Measurements from ENCODE around the gene PTDSS2. TPM values are rescaled to one million over a fixed set of nuclear protein-coding genes. Genes with fewer than 3 reads are reported as not detected.
A peak's percentile ranks its signal among the peaks of the same experiment; 100 is the strongest.
"Not testable (repeated sequence)": the region's sequence is repeated elsewhere in the genome, so short reads cannot be mapped to it uniquely, and the experiment has no call there.

PTDSS2 gene
- total RNA-seq, 2 donors from 2014 or later: 21.8 to 24.5 TPM

- DNase-seq: peak in 1 of 3 donors; percentile 4
- H3K4me1 Mint-ChIP-seq: peaks cover 14% of the 10 kb centered on the region
- no peak overlapping the region for H3K27ac Mint-ChIP-seq
- no peaks in the 10 kb centered on the region for H3K27me3 Mint-ChIP-seq
- no peaks in the 10 kb centered on the region for H3K36me3 Mint-ChIP-seq (ENCODE audit: low read depth)
- no peak overlapping the region for H3K4me3 Mint-ChIP-seq
- ATAC-seq: no peak
- no peaks in the 10 kb centered on the region for H3K9me3 ChIP-seq (ENCODE audit: control insufficient read depth, low read length, poor library complexity, severe bottlenecking)
These were observed 41.0 kb upstream of the PTDSS2 start for GRCh38 chr11:409008-409599.

- Mint-ChIP-seq H3K27ac (no peak overlapping the region), H3K4me1 (peaks cover 19% of the 10 kb centered on the region), H3K4me3 (peak overlapping the region; percentile 12), H3K36me3 (ENCODE audit: low read depth) (peaks cover 6% of the 10 kb centered on the region), H3K27me3 (no peaks in the 10 kb centered on the region)
- H3K9me3 ChIP-seq (ENCODE audit: control insufficient read depth, low read length, poor library complexity, severe bottlenecking): no peaks in the 10 kb centered on the region
- ATAC-seq (no peak), DNase-seq (no peak)
These were observed 40.2 kb upstream of the PTDSS2 start for GRCh38 chr11:409600-410483.

- H3K9me3 ChIP-seq (ENCODE audit: control insufficient read depth, low read length, poor library complexity, severe bottlenecking); H3K4me3 Mint-ChIP-seq; DNase-seq; H3K27me3 Mint-ChIP-seq; ATAC-seq; H3K27ac Mint-ChIP-seq; H3K36me3 Mint-ChIP-seq (ENCODE audit: low read depth): not testable (repeated sequence)
- peaks cover 22% of the 10 kb centered on the region for H3K4me1 Mint-ChIP-seq
These were observed 39.4 kb upstream of the PTDSS2 start for GRCh38 chr11:410711-411110.

- H3K4me1 Mint-ChIP-seq: peaks cover 25% of the 10 kb centered on the region
- ATAC-seq; H3K27me3 Mint-ChIP-seq; DNase-seq; H3K9me3 ChIP-seq (ENCODE audit: control insufficient read depth, low read length, poor library complexity, severe bottlenecking); H3K36me3 Mint-ChIP-seq (ENCODE audit: low read depth); H3K27ac Mint-ChIP-seq; H3K4me3 Mint-ChIP-seq: not testable (repeated sequence)
These were observed 38.6 kb upstream of the PTDSS2 start for GRCh38 chr11:411520-411919.

- H3K4me3 Mint-ChIP-seq: peak overlapping the region; percentile 100
- peaks cover 7% of the 10 kb centered on the region for H3K36me3 Mint-ChIP-seq (ENCODE audit: low read depth)
- ATAC-seq: no peak
- H3K4me1 Mint-ChIP-seq: peaks cover 23% of the 10 kb centered on the region
- H3K27ac Mint-ChIP-seq: no peak overlapping the region
- no peaks in the 10 kb centered on the region for H3K27me3 Mint-ChIP-seq
- DNase-seq: peak in 1 of 3 donors; percentile 10
- H3K9me3 ChIP-seq (ENCODE audit: control insufficient read depth, low read length, poor library complexity, severe bottlenecking): no peaks in the 10 kb centered on the region
These were observed 37.4 kb upstream of the PTDSS2 start for GRCh38 chr11:412641-413119.

GRCh38 chr11:413120-414081 lies 36.7 kb upstream of the PTDSS2 start:
- ATAC-seq (no peak), DNase-seq (no peak)
- Mint-ChIP-seq H3K4me3 (peak overlapping the region; percentile 100), H3K36me3 (ENCODE audit: low read depth) (peaks cover 7% of the 10 kb centered on the region), H3K27ac (peak overlapping the region; percentile 91), H3K27me3 (no peaks in the 10 kb centered on the region), H3K4me1 (peaks cover 21% of the 10 kb centered on the region)
- no peaks in the 10 kb centered on the region for H3K9me3 ChIP-seq (ENCODE audit: control insufficient read depth, low read length, poor library complexity, severe bottlenecking)

GRCh38 chr11:414318-414857 lies 35.7 kb upstream of the PTDSS2 start:
- peaks cover 7% of the 10 kb centered on the region for H3K36me3 Mint-ChIP-seq (ENCODE audit: low read depth)
- ATAC-seq: peak; percentile 43
- no peaks in the 10 kb centered on the region for H3K9me3 ChIP-seq (ENCODE audit: control insufficient read depth, low read length, poor library complexity, severe bottlenecking)
- H3K4me3 Mint-ChIP-seq: peak overlapping the region; percentile 100
- peaks cover 20% of the 10 kb centered on the region for H3K4me1 Mint-ChIP-seq
- no peaks in the 10 kb centered on the region for H3K27me3 Mint-ChIP-seq
- peak overlapping the region; percentile 91 for H3K27ac Mint-ChIP-seq
- peak in 1 of 3 donors; percentile 4 for DNase-seq

- ATAC-seq (no peak), DNase-seq (peak in 1 of 3 donors; percentile 10)
- no peaks in the 10 kb centered on the region for H3K9me3 ChIP-seq (ENCODE audit: control insufficient read depth, low read length, poor library complexity, severe bottlenecking)
- Mint-ChIP-seq H3K27me3 (no peaks in the 10 kb centered on the region), H3K36me3 (ENCODE audit: low read depth) (peaks cover 7% of the 10 kb centered on the region), H3K4me3 (peak overlapping the region; percentile 100), H3K27ac (peak overlapping the region; percentile 91), H3K4me1 (peaks cover 19% of the 10 kb centered on the region)
These were observed 34.4 kb upstream of the PTDSS2 start for GRCh38 chr11:415640-416041.

GRCh38 chr11:416051-416756 lies 33.9 kb upstream of the PTDSS2 start:
- no peak for ATAC-seq
- Mint-ChIP-seq H3K27ac (peak overlapping the region; percentile 91), H3K27me3 (no peaks in the 10 kb centered on the region), H3K4me3 (peak overlapping the region; percentile 100), H3K4me1 (peaks cover 19% of the 10 kb centered on the region), H3K36me3 (ENCODE audit: low read depth) (peaks cover 7% of the 10 kb centered on the region)
- H3K9me3 ChIP-seq (ENCODE audit: control insufficient read depth, low read length, poor library complexity, severe bottlenecking): no peaks in the 10 kb centered on the region
- DNase-seq: peak in 1 of 3 donors; percentile 10

GRCh38 chr11:416757-417621 lies 33.1 kb upstream of the PTDSS2 start:
- DNase-seq (peak; percentile 28 to 41 (median 35)), ATAC-seq (peak; percentile 20)
- Mint-ChIP-seq H3K27ac (no peak overlapping the region), H3K36me3 (ENCODE audit: low read depth) (peaks cover 7% of the 10 kb centered on the region), H3K4me1 (peaks cover 19% of the 10 kb centered on the region), H3K27me3 (no peaks in the 10 kb centered on the region), H3K4me3 (peak overlapping the region; percentile 100)
- H3K9me3 ChIP-seq (ENCODE audit: control insufficient read depth, low read length, poor library complexity, severe bottlenecking): no peaks in the 10 kb centered on the region

- peaks cover 7% of the 10 kb centered on the region for H3K36me3 Mint-ChIP-seq (ENCODE audit: low read depth)
- ATAC-seq (no peak), DNase-seq (peak in 1 of 3 donors; percentile 8)
- peak overlapping the region; percentile 19 for H3K27ac Mint-ChIP-seq
- H3K4me3 Mint-ChIP-seq: peak overlapping the region; percentile 78
- H3K27me3 Mint-ChIP-seq: no peaks in the 10 kb centered on the region
- H3K4me1 Mint-ChIP-seq: peaks cover 19% of the 10 kb centered on the region
- H3K9me3 ChIP-seq (ENCODE audit: control insufficient read depth, low read length, poor library complexity, severe bottlenecking): no peaks in the 10 kb centered on the region
These were observed 32.3 kb upstream of the PTDSS2 start for GRCh38 chr11:417652-418342.

All from T-helper 17 cell (primary cell).